Liver (tissue), 3 donors: ENCODE data around the gene COBL.

Experiments
- CTCF ChIP-seq: fragments of 150-350 bp; IDR thresholded peaks from 2 replicates; pipeline ENCODE4 v1.5.1; 2017; ENCODE audit warnings: improper control_type of control experiment, low read depth, low read length; ENCODE audit not compliant: missing input control
- GABPA ChIP-seq, 2 donors: IDR thresholded peaks in 1 of 2; conservative IDR thresholded peaks in 1 of 2; 2 replicates each; pipeline ENCODE4 v1.6.1; 2016; ENCODE audit warnings: antibody characterized with exemption in 2 of 2, mild to moderate bottlenecking in 1 of 2, moderate library complexity in 1 of 2
- HNF4A ChIP-seq, 2 donors: conservative IDR thresholded peaks; 2 replicates each; pipeline ENCODE4 v1.6.1; 2016; ENCODE audit warnings: antibody characterized with exemption in 2 of 2, mild to moderate bottlenecking in 2 of 2
- JUND ChIP-seq, 2 donors: IDR thresholded peaks; 2 replicates each; pipeline ENCODE4 v1.6.1; 2016; ENCODE audit warnings: antibody characterized with exemption in 2 of 2
- MAX ChIP-seq: IDR thresholded peaks from 2 replicates; pipeline ENCODE4 v1.6.1; 2016; ENCODE audit warnings: antibody characterized with exemption
- RAD21 ChIP-seq, 2 donors: IDR thresholded peaks; 2 replicates each; pipeline ENCODE4 v1.6.1; 2016; ENCODE audit warnings: antibody characterized with exemption in 2 of 2, mild to moderate bottlenecking in 2 of 2
- RXRA ChIP-seq, 2 donors: IDR thresholded peaks; 2 replicates each; pipeline ENCODE4 v1.6.1; 2017 to 2018; ENCODE audit warnings: antibody characterized with exemption in 2 of 2, mild to moderate bottlenecking in 1 of 2
- SP1 ChIP-seq: IDR thresholded peaks from 2 replicates; pipeline ENCODE4 v1.6.1; 2018; ENCODE audit warnings: antibody characterized with exemption, mild to moderate bottlenecking
- TAF1 ChIP-seq: conservative IDR thresholded peaks from 2 replicates; pipeline ENCODE4 v1.6.1; 2016; ENCODE audit warnings: antibody characterized with exemption, mild to moderate bottlenecking
- YY1 ChIP-seq: IDR thresholded peaks from 2 replicates; pipeline ENCODE4 v1.6.1; 2016; ENCODE audit warnings: antibody characterized with exemption, mild to moderate bottlenecking
- ZBTB33 ChIP-seq: IDR thresholded peaks from 2 replicates; pipeline ENCODE4 v1.6.1; 2016; ENCODE audit warnings: antibody characterized with exemption
- TF ChIP-seq, protein P1 (sequence below): IDR thresholded peaks from 2 replicates; pipeline ENCODE4 v1.6.1; 2016; ENCODE audit warnings: antibody characterized with exemption
- TF ChIP-seq, protein P2 (sequence below): IDR thresholded peaks from 2 replicates; pipeline ENCODE4 v1.6.1; 2016; ENCODE audit warnings: antibody characterized with exemption, mild to moderate bottlenecking
- donor health status: healthy.
- donor health status: healthy.

GRCh38 chr7:51262796-51263531 lies 53.6 kb downstream of the COBL start:
- TF ChIP-seq CTCF (no peak), YY1 (no peak), SP1 (no peak), TAF1 (no peak), GABPA (IDR thresholded peaks at IDR 0.05 in 1 of 2, conservative IDR thresholded peaks at IDR 0.05 in 1 of 2) (no peak), MAX (no peak), HNF4A (conservative IDR thresholded peaks at IDR 0.05) (no peak), RXRA (IDR thresholded peaks at IDR 0.05) (no peak), ZBTB33 (no peak), RAD21 (IDR thresholded peaks at IDR 0.05) (no peak), JUND (IDR thresholded peaks at IDR 0.05) (no peak)
- TF ChIP-seq, protein P1, sequence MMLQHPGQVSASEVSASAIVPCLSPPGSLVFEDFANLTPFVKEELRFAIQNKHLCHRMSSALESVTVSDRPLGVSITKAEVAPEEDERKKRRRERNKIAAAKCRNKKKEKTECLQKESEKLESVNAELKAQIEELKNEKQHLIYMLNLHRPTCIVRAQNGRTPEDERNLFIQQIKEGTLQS: no peak
- TF ChIP-seq, protein P2, sequence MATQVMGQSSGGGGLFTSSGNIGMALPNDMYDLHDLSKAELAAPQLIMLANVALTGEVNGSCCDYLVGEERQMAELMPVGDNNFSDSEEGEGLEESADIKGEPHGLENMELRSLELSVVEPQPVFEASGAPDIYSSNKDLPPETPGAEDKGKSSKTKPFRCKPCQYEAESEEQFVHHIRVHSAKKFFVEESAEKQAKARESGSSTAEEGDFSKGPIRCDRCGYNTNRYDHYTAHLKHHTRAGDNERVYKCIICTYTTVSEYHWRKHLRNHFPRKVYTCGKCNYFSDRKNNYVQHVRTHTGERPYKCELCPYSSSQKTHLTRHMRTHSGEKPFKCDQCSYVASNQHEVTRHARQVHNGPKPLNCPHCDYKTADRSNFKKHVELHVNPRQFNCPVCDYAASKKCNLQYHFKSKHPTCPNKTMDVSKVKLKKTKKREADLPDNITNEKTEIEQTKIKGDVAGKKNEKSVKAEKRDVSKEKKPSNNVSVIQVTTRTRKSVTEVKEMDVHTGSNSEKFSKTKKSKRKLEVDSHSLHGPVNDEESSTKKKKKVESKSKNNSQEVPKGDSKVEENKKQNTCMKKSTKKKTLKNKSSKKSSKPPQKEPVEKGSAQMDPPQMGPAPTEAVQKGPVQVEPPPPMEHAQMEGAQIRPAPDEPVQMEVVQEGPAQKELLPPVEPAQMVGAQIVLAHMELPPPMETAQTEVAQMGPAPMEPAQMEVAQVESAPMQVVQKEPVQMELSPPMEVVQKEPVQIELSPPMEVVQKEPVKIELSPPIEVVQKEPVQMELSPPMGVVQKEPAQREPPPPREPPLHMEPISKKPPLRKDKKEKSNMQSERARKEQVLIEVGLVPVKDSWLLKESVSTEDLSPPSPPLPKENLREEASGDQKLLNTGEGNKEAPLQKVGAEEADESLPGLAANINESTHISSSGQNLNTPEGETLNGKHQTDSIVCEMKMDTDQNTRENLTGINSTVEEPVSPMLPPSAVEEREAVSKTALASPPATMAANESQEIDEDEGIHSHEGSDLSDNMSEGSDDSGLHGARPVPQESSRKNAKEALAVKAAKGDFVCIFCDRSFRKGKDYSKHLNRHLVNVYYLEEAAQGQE: no peak
